Cardiac muscle cell (in vitro differentiated cells and primary cell): ENCODE measurements around the gene DCAF16. TPM values are rescaled to one million over a fixed set of nuclear protein-coding genes. Genes with fewer than 3 reads are reported as not detected.

Experiments used
- DNase-seq, 2 donors: peaks; one replicate each; pipeline versions ENCODE4 v3.0.0 to v3.0.0-alpha.2; 2010 to 2017; ENCODE audit warnings: low read depth in 1 of 2, low spot score in 1 of 2
- H3K27ac ChIP-seq: fragments of 200-600 bp; sonication (generic); 2 replicates; pipeline ENCODE4 v1.5.1; 2016
- H3K27me3 ChIP-seq: fragments of 200-600 bp; sonication (generic); 2 replicates; pipeline ENCODE4 v1.6.0; 2016; ENCODE audit warnings: control low read depth
- H3K36me3 ChIP-seq: fragments of 200-600 bp; sonication (generic); 2 replicates; pipeline ENCODE4 v1.5.1; 2016; ENCODE audit warnings: control low read depth
- H3K4me1 ChIP-seq: fragments of 200-600 bp; sonication (generic); 2 replicates; pipeline ENCODE4 v1.8.1; 2017; ENCODE audit warnings: low read depth, mild to moderate bottlenecking, mixed run types
- H3K4me3 ChIP-seq: fragments of 200-600 bp; sonication (generic); 2 replicates; pipeline ENCODE4 v1.5.1; 2016; ENCODE audit warnings: mild to moderate bottlenecking
- H3K9me3 ChIP-seq: fragments of 200-600 bp; sonication (generic); 2 replicates; pipeline ENCODE4 v1.5.1; 2017; ENCODE audit warnings: low read depth, mild to moderate bottlenecking, control low read depth
- polyA plus RNA-seq: library from polyadenylated mRNA; unstranded; fragments of >200 nt; fragmentation: Nextera tagmentation; extraction: Ambion mirVana; gene quantifications from 2 replicates; pipeline ENCODE4 v1.2.1, GENCODE V29; 2016
- total RNA-seq: library from RNA; depleted of rRNA; stranded (reverse); fragments of >200 nt; gene quantifications from 2 replicates; pipeline ENCODE4 v1.2.3, GENCODE V29; 2016
- TF ChIP-seq, protein P1 (sequence below): IDR thresholded peaks from 2 replicates; pipeline ENCODE4 v1.5.1; 2012; ENCODE audit warnings: low read depth, mild to moderate bottlenecking, low read length

DCAF16 gene
- total and polyA plus RNA-seq, 2 experiments from 2014 or later: 17.9 to 76.6 TPM

DNA sequence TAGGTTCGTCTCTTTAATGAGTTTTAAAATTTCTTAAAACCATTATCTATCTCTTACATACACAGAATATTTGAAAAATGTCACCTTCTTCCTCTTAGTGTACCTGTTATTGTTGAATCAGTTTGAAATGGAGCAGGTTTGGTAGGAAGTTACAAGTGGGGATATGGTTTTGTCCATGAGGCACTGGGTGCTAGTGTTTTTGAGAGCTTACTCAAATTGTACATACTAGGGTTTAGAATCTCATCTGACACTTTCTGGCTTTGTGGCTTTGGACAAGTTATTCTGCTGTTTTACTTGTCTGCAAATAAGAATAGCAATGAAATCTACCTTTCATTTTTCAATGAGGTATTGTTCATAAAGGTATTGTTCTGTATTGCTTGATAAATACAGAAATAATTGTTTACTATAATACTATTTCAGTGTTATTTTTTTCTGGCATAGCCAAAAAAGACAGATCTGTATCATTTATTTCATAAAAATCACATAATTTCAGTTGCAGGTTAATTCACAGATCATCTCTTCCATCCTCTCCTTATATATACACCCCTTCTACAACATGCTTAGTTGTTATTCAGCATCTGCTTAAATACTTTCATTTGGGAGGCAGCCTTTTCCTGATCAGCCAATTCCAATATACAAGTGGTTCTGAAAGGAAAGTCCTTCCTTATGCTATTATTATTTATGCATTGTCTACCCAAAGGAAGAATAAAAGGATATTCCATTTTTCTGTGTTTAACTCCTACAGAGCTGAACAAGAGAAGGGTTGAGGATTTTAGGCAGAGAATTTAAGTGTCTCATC lies 13.5 kb upstream of the DCAF16 start:
- DNase-seq: no peak
- Histone ChIP-seq H3K4me1 (no peaks in the 10 kb centered on the region), H3K36me3 (peaks cover 3% of the 10 kb centered on the region), H3K27ac (no peak overlapping the region), H3K4me3 (no peak overlapping the region), H3K27me3 (no peaks in the 10 kb centered on the region), H3K9me3 (no peaks in the 10 kb centered on the region)
- TF ChIP-seq, protein P1, sequence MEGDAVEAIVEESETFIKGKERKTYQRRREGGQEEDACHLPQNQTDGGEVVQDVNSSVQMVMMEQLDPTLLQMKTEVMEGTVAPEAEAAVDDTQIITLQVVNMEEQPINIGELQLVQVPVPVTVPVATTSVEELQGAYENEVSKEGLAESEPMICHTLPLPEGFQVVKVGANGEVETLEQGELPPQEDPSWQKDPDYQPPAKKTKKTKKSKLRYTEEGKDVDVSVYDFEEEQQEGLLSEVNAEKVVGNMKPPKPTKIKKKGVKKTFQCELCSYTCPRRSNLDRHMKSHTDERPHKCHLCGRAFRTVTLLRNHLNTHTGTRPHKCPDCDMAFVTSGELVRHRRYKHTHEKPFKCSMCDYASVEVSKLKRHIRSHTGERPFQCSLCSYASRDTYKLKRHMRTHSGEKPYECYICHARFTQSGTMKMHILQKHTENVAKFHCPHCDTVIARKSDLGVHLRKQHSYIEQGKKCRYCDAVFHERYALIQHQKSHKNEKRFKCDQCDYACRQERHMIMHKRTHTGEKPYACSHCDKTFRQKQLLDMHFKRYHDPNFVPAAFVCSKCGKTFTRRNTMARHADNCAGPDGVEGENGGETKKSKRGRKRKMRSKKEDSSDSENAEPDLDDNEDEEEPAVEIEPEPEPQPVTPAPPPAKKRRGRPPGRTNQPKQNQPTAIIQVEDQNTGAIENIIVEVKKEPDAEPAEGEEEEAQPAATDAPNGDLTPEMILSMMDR: no peak

DNA sequence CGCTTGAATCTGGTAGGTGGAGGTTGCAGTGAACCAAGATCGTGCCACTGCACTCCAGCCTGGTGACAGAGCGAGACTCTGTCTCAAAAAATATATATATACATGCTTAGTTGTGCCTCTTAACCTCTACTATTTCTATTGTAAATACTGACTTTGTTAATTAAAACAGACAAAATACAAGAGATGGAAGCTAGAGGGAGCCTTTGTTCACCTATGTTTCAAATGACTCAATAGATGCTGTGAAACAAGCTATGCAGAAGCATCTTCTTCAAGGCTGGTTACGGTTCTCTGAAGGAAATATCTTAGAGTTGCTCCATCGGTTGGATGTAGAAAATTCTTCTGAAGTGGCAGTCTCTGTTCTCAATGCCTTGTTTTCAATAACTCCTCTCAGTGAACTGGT lies 6.5 kb upstream of the DCAF16 start:
- Histone ChIP-seq H3K27me3 (no peaks in the 10 kb centered on the region), H3K9me3 (no peaks in the 10 kb centered on the region), H3K4me3 (no peak overlapping the region), H3K27ac (no peak overlapping the region), H3K4me1 (peaks cover 11% of the 10 kb centered on the region), H3K36me3 (no peaks in the 10 kb centered on the region)
- TF ChIP-seq, protein P1: peak; percentile 55
- DNase-seq: peak; percentile 56 to 88

DNA sequence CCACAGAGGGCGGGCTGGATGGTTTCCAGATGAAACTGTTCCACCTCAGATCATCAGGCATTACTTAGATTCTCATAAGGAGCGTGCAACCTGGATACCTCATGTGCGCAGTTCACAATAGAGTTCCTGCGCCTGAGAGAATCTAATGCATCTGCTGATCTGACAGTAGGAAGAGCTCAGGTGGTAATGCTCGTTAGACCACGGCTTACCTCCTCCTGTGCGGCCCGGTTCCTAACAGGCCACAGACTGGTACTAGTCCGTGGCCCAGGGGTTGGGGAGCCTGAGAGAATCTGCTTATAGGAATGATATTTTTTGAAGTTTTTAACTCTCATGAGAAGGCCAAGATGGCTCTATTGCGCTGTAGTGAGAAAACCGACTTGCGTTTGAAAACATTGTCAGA lies 5.6 kb upstream of the DCAF16 start:
- Histone ChIP-seq H3K27me3 (no peaks in the 10 kb centered on the region), H3K27ac (no peak overlapping the region), H3K9me3 (no peaks in the 10 kb centered on the region), H3K4me1 (peaks cover 14% of the 10 kb centered on the region), H3K4me3 (no peak overlapping the region), H3K36me3 (no peaks in the 10 kb centered on the region)
- no peak for DNase-seq
- TF ChIP-seq, protein P1: no peak

DNA sequence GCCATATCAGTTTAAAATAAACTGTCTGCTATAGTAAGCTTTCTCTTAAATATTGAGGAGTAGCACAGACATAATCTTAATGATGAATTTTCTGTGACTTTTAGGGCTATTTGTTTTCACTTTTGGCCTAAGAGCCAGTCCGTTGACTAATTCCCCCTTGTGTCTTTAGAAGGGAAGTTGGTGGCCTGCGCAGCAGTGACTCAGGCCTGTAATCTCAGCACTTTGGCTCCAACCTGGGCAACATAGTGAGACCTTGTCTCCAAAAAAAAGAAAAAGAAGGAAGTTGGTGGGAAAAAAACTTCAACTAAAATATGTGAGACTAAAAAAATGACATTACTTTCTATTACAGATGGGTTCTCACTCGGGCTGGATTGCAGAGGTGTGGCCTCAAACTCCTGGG lies 3.6 kb upstream of the DCAF16 start:
- Histone ChIP-seq H3K4me3 (no peak overlapping the region), H3K4me1 (peaks cover 19% of the 10 kb centered on the region), H3K27me3 (no peaks in the 10 kb centered on the region), H3K27ac (no peak overlapping the region), H3K9me3 (no peaks in the 10 kb centered on the region), H3K36me3 (no peaks in the 10 kb centered on the region)
- TF ChIP-seq, protein P1: no peak
- DNase-seq: peak in 1 of 2 donors; percentile 69

DNA sequence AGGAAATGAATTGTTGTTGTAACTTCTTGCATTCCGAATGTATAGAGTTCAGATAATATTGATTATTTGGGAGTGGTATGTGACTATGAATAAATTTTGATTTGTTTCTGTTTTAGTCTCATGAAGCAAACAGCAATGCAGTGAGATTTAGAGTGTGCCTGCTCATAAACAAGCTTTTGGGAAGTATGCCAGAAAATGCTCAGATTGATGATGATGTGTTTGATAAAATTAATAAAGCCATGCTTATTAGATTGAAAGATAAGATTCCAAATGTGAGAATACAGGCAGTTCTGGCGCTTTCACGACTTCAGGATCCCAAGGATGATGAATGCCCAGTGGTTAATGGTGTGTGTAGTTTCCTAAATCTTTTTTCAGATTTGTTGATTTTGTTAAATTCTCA lies 2.2 kb upstream of the DCAF16 start:
- TF ChIP-seq, protein P1: no peak
- Histone ChIP-seq H3K27me3 (no peaks in the 10 kb centered on the region), H3K4me3 (peak overlapping the region; percentile 84), H3K4me1 (peaks cover 25% of the 10 kb centered on the region), H3K36me3 (no peaks in the 10 kb centered on the region), H3K9me3 (no peaks in the 10 kb centered on the region), H3K27ac (no peak overlapping the region)
- peak in 1 of 2 donors; percentile 19 for DNase-seq
